Fibroblast of skin of back (primary cell): Measurements from ENCODE around the gene STARD6. TPM values are rescaled to one million over a fixed set of nuclear protein-coding genes. Genes with fewer than 3 reads are reported as not detected.
"Not testable (repeated sequence)": the region's sequence is repeated elsewhere in the genome, so short reads cannot be mapped to it uniquely, and the experiment has no call there.

Experiments
- DNase-seq: peaks from one replicate; pipeline ENCODE4 v3.0.0-alpha.2; 2013
- polyA plus RNA-seq, 2 experiments: library from polyadenylated mRNA; unstranded; fragments of 120-200 nt; gene quantifications; one replicate each; pipeline ENCODE4 v1.2.1, GENCODE V29; 2013; ENCODE audit not compliant: insufficient read length in 2 of 2

The STARD6 gene, protein sequence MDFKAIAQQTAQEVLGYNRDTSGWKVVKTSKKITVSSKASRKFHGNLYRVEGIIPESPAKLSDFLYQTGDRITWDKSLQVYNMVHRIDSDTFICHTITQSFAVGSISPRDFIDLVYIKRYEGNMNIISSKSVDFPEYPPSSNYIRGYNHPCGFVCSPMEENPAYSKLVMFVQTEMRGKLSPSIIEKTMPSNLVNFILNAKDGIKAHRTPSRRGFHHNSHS
- 0.12 TPM for polyA plus RNA-seq (2013, experiment 1 of 2; ENCODE audit: insufficient read length)
- 0.19 TPM for polyA plus RNA-seq (2013, experiment 2 of 2; ENCODE audit: insufficient read length)

DNA sequence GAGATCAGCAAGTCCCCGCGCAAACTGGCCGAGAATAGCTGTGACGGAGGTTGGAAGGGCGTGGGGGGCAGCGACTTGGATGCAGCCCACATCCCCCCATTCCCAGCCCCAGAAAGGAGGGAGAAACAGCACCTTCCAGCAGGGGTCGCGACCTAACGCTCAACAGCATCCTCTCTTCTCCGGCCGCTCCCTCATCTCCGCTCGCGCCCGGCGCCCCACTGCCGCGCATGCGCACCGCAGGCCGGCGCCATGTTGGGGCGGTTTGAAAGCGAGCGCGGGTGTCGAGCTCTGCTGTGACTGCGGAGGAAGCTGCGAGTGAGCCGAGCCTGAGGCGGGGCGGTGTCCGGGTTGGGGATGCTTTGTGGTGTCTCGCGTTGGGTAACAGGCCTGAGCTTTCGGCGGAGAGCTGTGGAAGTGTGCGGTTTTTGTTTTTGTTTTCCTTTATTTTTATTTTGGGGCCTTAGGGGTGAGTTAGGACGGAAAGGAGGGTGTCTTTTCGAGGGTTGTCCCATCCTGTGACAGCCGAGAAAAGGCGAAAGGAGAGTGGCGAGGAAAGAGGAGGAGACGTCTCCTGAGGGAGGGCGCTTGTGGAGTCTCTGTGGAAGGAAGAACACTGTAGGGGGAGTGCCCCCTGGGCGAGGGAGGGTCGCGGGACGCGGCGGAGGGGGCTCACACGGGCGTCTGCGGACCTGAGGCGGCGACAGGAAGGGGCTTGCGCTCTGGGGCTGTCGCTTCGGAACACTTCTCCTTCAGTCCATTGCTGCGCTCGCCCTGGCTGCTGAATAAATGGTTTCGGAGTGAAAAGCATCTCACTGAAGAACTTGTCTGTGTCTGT is at the start of gene STARD6, which contains the start of gene C18orf54:
STARD6 (minus strand) TSS at position 199 of the 835 bp plus-strand sequence. CDS start 3,285 bp downstream, outside the sequence.
C18orf54 (plus strand) TSS at position 247 of the 835 bp plus-strand sequence. CDS start 2,667 bp downstream, outside the sequence.
- peak; percentile 91 for DNase-seq

DNA sequence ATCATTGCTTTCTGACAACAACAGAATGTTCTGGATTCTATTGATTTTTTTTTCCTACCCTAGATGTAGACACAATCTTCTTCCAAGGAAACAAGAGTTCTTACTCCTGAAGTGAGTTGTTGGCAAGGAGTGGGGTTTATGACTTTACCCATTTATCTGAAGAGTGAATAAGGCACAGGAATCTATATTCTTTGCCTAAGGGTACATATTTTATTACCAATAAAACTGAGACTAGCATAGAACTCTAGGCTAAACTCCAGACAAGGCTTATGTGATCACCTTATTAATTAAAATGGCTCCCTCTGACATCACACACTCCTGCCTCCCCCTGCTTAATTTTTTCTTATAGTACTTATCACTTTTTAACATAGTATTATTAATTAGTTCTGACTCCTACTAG is 47.6 kb upstream of the STARD6 start:
- DNase-seq: no peak

- no peak for DNase-seq
Observed at GRCh38 chr18:54396760-54397159, 39.1 kb upstream of the STARD6 start.

DNA sequence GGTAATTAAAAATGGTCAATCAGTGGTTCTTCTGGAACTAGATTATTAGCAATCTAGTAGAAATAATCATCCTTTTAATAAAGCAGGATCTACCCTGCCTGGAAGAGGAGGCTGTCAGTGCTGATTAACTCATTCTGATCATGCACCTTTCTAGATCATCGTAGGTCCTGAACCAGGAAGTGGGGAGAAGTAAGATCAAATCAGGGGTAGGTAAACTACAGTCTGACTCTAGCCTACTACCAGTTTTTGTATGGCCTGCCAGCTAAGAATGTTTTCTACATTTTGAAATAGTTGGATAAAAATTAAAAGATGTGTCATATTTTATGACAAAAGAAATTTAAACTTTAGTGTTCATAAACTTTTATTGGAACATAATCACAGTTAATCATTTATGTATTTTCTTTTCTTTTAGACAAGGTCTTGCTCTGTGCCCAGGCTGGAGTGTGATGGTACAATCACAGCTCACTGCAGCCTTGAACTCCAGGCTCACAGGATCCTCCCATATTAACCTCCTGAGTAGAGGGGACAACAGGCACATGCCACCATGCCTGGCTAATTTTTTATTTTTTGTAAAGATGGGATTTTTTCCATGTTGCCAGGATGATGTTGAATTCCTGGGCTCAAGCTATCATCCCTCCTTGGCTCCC is 36.1 kb upstream of the STARD6 start:
- DNase-seq: no peak

GRCh38 chr18:54392543-54393023 is 34.9 kb upstream of the STARD6 start:
- peak; percentile 66 for DNase-seq

GRCh38 chr18:54390838-54391237 is 33.2 kb upstream of the STARD6 start:
- no peak for DNase-seq

- DNase-seq: no peak
Observed at GRCh38 chr18:54389143-54389505, 31.5 kb upstream of the STARD6 start.

DNA sequence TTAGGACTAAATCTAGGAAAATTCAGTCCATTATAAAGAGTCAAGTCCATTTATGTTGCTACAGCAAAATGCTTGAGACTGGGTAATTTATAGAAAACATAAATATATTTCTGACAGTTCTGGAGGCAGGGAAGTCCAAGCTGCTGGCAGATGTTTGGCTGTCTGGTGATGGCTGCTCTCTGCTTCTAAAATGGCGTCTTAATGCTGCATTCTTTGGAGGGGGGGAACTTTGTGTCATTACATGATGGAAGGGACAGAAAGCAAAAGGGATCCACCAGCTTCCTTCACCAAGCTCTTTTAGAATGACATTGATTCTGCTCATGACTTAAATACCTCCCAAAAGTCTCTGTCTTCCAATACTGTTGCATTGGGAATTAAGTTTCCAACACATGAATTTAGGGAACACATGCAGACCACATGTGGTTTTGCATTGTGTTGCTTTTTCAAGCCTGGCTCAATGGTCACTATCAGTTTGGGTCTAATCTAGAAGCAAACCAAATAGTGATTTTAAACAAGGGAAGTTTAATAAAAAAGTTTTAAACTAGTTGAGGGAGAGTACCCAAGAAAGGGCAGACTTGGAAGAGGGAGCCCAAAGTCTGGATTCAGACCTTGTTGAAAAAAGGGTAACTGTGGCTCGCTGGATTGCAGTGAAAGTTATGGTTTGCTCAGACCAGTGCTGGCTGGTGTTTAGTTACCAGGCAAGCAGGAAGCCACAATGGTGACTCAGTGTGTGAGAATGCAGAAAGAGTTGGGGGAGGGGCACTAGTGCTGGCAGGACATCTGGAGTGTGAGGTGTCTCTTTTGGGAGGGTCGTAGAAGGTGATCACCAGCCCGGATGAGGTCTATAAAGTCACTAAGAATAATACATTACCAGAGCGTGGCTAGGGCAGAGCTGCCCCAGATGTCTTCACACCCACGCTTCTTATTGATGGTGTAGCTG is 30.8 kb upstream of the STARD6 start:
- peak; percentile 91 for DNase-seq

GRCh38 chr18:54387631-54388030 is 30.0 kb upstream of the STARD6 start:
- peak; percentile 25 for DNase-seq

DNA sequence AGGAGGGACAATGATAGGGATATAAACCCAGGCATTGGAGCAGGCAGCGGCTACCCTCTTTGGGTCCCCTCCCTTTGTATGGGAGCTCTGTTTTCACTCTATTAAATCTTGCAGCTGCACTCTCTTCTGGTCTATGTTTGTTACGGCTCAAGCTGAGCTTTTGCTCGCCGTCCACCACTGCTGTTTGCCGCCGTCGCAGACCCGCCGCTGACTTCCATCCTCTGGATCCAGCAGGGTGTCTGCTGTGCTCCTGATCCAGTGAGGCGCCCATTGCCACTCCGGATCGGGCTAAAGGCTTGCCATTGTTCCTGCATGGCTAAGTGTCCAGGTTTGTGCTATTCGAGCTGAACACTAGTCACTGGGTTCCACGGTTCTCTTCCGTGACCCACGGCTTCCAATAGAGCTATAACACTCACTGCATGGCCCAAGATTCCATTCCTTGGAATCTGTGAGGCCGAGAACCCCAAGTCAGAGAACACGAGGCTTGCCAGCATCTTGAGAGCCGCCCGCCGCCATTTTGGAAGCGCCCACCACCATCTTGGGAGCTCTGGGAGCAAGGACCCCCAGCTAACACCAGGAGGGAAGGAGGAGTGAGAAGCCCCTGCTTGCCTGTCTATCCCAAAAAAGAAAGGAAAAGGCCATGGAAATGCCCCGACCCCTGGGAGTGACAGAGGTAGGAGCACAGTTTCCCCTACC is 29.3 kb upstream of the STARD6 start:
- DNase-seq: not testable (repeated sequence)

GRCh38 chr18:54386043-54386442 is 28.4 kb upstream of the STARD6 start:
- DNase-seq: no peak

DNA sequence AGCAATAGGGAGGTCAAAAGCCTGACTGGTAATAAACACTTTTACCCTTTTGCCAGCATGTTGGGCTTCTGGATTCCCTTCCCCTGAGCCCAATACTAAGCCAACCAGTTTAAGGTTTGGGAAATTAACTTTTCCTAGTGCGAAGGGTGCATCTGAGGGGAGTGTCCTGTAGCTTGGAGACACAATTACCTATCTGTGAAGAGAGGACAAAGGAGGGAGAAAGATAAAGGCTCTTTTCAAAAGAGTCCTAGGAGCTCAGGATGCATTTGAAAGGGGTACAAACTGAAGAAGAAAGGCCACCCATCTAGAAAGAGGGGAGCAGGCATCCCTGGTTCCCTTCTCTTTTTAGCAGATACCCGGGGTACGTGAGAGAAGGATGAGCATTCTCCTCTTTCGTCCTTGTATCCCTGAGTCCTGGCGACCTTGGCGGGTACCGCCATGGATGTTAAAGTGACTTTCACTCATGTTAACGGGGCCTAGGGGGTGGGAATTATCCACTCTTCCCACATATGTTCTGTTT is 25.1 kb upstream of the STARD6 start:
- DNase-seq: no peak

- DNase-seq: no peak
Observed at GRCh38 chr18:54382076-54382475, 24.4 kb upstream of the STARD6 start.

GRCh38 chr18:54381640-54382039 is 24.0 kb upstream of the STARD6 start:
- no peak for DNase-seq

DNA sequence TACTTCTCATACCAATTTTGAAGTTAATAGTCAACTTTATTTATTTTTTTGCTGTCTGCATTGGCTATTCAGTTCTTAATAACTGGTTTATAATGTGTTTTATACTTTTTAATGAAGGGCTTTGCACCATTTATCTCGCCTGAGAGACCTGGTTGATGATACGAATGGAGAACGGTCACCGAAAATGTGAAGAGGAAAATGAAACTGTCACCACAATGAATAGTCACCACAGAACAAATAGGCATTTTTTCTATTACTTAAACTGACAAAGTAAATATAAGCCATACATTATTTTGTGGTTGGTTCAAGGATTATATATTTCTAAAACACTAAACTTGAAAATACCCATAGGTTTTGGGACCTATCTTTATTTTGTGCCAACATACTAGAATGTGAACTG is 20.4 kb upstream of the STARD6 start:
- DNase-seq: no peak

GRCh38 chr18:54360406-54360805 is 2.7 kb upstream of the STARD6 start:
- no peak for DNase-seq

DNA sequence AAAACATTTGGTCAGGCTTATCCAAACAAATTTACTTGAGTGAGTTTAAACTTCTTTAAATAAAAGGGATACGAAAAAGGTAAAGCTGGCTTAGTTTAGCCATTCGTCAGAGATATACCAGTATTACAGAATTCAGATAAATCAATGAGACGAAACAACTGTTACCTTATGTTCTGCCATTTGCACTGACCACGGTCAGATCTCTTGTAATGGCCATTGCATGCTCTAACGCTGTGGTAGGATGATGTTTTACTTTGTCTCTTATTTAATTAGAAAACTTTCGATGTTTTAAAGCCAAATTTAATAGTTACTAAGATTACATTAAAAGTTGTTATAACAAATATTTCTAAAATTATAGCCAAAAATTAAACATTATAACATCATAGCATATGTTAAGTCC is 1.6 kb upstream of the STARD6 start:
- DNase-seq: no peak

- peak; percentile 31 for DNase-seq
Observed at GRCh38 chr18:54358495-54359040, 910 bp upstream of the STARD6 start.

DNA sequence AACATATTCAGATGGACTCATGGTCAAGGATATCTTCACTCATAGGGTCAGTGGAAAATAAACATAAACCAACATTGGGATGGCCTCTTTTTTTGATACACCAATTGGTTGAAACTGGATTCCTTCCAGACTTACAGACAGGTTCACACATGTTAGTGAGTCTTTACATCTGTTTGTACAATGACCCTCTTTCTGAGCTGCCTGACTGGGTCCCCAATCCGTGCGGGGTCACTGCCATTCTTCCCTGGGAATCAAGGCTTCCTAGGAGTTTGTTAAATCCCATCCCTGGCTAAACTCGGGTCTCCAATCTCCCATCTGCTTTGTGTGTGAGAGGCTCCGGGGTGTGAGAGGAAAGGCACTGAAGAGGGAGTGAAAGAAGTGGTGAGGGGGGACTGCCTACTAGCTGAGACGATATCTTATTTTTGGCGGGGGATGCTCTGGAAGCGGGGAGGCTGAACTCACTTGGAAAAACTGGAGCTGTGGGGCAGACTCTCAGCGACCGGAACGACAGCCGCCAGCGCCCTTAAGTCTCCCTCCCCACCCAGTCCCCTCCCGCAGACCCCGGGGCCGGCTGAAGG is 487 bp downstream of the STARD6 start:
- DNase-seq: no peak

DNA sequence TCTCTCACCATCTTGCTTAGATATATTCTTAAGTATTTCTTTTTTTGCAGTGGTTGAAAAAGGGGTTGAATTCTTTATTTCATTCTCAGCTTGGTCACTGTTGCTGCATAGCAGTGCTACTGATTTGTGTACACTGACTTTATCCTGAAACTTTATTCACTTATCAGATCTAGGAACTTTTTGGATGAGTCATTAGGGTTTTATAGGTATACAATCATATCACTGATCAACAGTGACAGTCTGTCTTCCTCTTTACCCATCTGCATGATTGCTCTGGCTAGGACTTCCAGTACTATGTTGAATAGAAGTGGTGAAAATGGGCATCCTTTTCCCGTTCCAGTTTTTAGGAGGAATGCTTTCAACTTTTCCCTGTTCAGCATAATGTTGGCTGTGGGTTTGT is 6.5 kb downstream of the STARD6 start:
- DNase-seq: no peak
